Measurements from ENCODE around the gene GRID1.

Gene GRID1

GRCh38 chr10:86308056-86308455 is 58.5 kb downstream of the GRID1 start:
- no peak overlapping the region for H3K4me2 ChIP-seq (ENCODE audit: low read length)
- TF ChIP-seq CTCF (IDR thresholded peaks at IDR 0.05; ENCODE audit: low read length) = no peak
- TF ChIP-seq EZH2 (IDR thresholded peaks at IDR 0.05; ENCODE audit: borderline replicate concordance, low read length) = no peak
- H4K20me1 ChIP-seq (ENCODE audit: insufficient read depth, low read length) = no peaks in the 10 kb centered on the region
- H3K4me3 ChIP-seq (ENCODE audit: low read depth, low read length, poor library complexity, severe bottlenecking) = no peak overlapping the region
- no peak overlapping the region for H3K27ac ChIP-seq (ENCODE audit: low read depth, low read length, poor library complexity, severe bottlenecking)
- no peak overlapping the region for H2AFZ ChIP-seq (ENCODE audit: low read length)
- H3F3A ChIP-seq (ENCODE audit: insufficient read depth, low read length) = no peaks in the 10 kb centered on the region
- H3K27me3 ChIP-seq (ENCODE audit: insufficient read depth, low read length) = no peaks in the 10 kb centered on the region
- no peak overlapping the region for H3K9ac ChIP-seq (ENCODE audit: low read length)
- no peaks in the 10 kb centered on the region for H3K9me3 ChIP-seq (ENCODE audit: low read length)
- H3K9me2 ChIP-seq (ENCODE audit: low read depth, low read length) = no peaks in the 10 kb centered on the region
- no peaks in the 10 kb centered on the region for H3K36me3 ChIP-seq (ENCODE audit: insufficient read depth, low read length)
- H3K4me1 ChIP-seq (ENCODE audit: insufficient read depth, low read length, severe bottlenecking) = no peaks in the 10 kb centered on the region
- H3K79me2 ChIP-seq (ENCODE audit: insufficient read depth, low read length) = no peaks in the 10 kb centered on the region

- no peaks in the 10 kb centered on the region for H3K9me3 ChIP-seq (ENCODE audit: low read length)
- H4K20me1 ChIP-seq (ENCODE audit: insufficient read depth, low read length) = no peaks in the 10 kb centered on the region
- TF ChIP-seq EZH2 (IDR thresholded peaks at IDR 0.05; ENCODE audit: borderline replicate concordance, low read length) = no peak
- TF ChIP-seq CTCF (IDR thresholded peaks at IDR 0.05; ENCODE audit: low read length) = no peak
- H3K27me3 ChIP-seq (ENCODE audit: insufficient read depth, low read length) = peaks cover 5% of the 10 kb centered on the region
- H3K4me1 ChIP-seq (ENCODE audit: insufficient read depth, low read length, severe bottlenecking) = no peaks in the 10 kb centered on the region
- H3F3A ChIP-seq (ENCODE audit: insufficient read depth, low read length) = no peaks in the 10 kb centered on the region
- H3K4me3 ChIP-seq (ENCODE audit: low read depth, low read length, poor library complexity, severe bottlenecking) = no peak overlapping the region
- no peak overlapping the region for H2AFZ ChIP-seq (ENCODE audit: low read length)
- no peaks in the 10 kb centered on the region for H3K36me3 ChIP-seq (ENCODE audit: insufficient read depth, low read length)
- H3K4me2 ChIP-seq (ENCODE audit: low read length) = no peak overlapping the region
- no peaks in the 10 kb centered on the region for H3K9me2 ChIP-seq (ENCODE audit: low read depth, low read length)
- H3K9ac ChIP-seq (ENCODE audit: low read length) = no peak overlapping the region
- H3K27ac ChIP-seq (ENCODE audit: low read depth, low read length, poor library complexity, severe bottlenecking) = no peak overlapping the region
- no peaks in the 10 kb centered on the region for H3K79me2 ChIP-seq (ENCODE audit: insufficient read depth, low read length)
Measured at GRCh38 chr10:86306628-86307278, 59.8 kb downstream of the GRID1 start.

GRCh38 chr10:86305521-86305920 is 61.1 kb downstream of the GRID1 start:
- no peak for TF ChIP-seq CTCF (IDR thresholded peaks at IDR 0.05; ENCODE audit: low read length)
- H4K20me1 ChIP-seq (ENCODE audit: insufficient read depth, low read length) = no peaks in the 10 kb centered on the region
- no peak overlapping the region for H2AFZ ChIP-seq (ENCODE audit: low read length)
- H3K9ac ChIP-seq (ENCODE audit: low read length) = no peak overlapping the region
- H3K9me3 ChIP-seq (ENCODE audit: low read length) = no peaks in the 10 kb centered on the region
- H3K4me3 ChIP-seq (ENCODE audit: low read depth, low read length, poor library complexity, severe bottlenecking) = no peak overlapping the region
- H3F3A ChIP-seq (ENCODE audit: insufficient read depth, low read length) = no peaks in the 10 kb centered on the region
- H3K4me2 ChIP-seq (ENCODE audit: low read length) = no peak overlapping the region
- H3K27me3 ChIP-seq (ENCODE audit: insufficient read depth, low read length) = peaks cover 5% of the 10 kb centered on the region
- no peaks in the 10 kb centered on the region for H3K79me2 ChIP-seq (ENCODE audit: insufficient read depth, low read length)
- no peaks in the 10 kb centered on the region for H3K36me3 ChIP-seq (ENCODE audit: insufficient read depth, low read length)
- H3K9me2 ChIP-seq (ENCODE audit: low read depth, low read length) = no peaks in the 10 kb centered on the region
- no peaks in the 10 kb centered on the region for H3K4me1 ChIP-seq (ENCODE audit: insufficient read depth, low read length, severe bottlenecking)
- no peak overlapping the region for H3K27ac ChIP-seq (ENCODE audit: low read depth, low read length, poor library complexity, severe bottlenecking)
